Keratinocyte (primary cell): ENCODE measurements around the gene FBXO47.

ENCODE experiments used
- CTCF ChIP-seq, 3 experiments: IDR thresholded peaks in 1 of 3; conservative IDR thresholded peaks in 1 of 3; optimal IDR thresholded peaks in 1 of 3; 2 replicates in 2 of 3; 3 replicates in 1 of 3; pipeline versions ENCODE3 to v1.5.1; 2011; ENCODE audit warnings: low read length in 3 of 3, mild to moderate bottlenecking in 3 of 3, moderate library complexity in 2 of 3, control low read depth in 1 of 3, inconsistent platforms in 1 of 3; ENCODE audit not compliant: insufficient read depth in 2 of 3; ENCODE audit errors: extremely low read depth in 1 of 3
- EZH2 ChIP-seq: IDR thresholded peaks from one replicate; pipeline ENCODE4 v1.6.1; 2012; ENCODE audit warnings: inconsistent platforms, mild to moderate bottlenecking, low read length, moderate library complexity

- TF ChIP-seq CTCF (optimal IDR thresholded peaks at IDR 0.05 in 1 of 3, IDR thresholded peaks at IDR 0.05 in 1 of 3, conservative IDR thresholded peaks at IDR 0.05 in 1 of 3; ENCODE audit: extremely low read depth in 1 of 3, insufficient read depth in 2 of 3, low read length in 3 of 3) (no peak), EZH2 (no peak)
Observed at GRCh38 chr17:38888842-38889241, 78.4 kb downstream of the FBXO47 start.
